Vagina (tissue), 2 donors: ENCODE data around the gene BTNL8. TPM values are rescaled to one million over a fixed set of nuclear protein-coding genes. Genes with fewer than 3 reads are reported as not detected.

Experiments
- DNase-seq, 2 donors: peaks; one replicate each; pipeline ENCODE4 v3.0.0-alpha.2; 2017; ENCODE audit errors: extremely low spot score in 2 of 2
- H3K27ac ChIP-seq: fragments of 200-600 bp; sonication (generic); one replicate; pipeline ENCODE4 v1.5.1; 2019
- H3K27me3 ChIP-seq: fragments of 200-600 bp; sonication (generic); one replicate; pipeline ENCODE4 v1.5.1; 2019
- H3K36me3 ChIP-seq, 2 donors: fragments of 200-600 bp; sonication (generic); one replicate each; pipeline ENCODE4 v1.5.1; 2017 to 2019
- H3K4me1 ChIP-seq: fragments of 200-600 bp; sonication (generic); one replicate; pipeline ENCODE4 v1.5.1; 2019
- H3K4me3 ChIP-seq, 2 donors: fragments of 200-600 bp; sonication (generic); 1 replicate in 1 of 2; 2 replicates in 1 of 2; pipeline ENCODE4 v1.5.1; 2016 to 2019
- H3K9me3 ChIP-seq: fragments of 200-600 bp; sonication (generic); one replicate; pipeline ENCODE4 v1.5.1; 2019
- POLR2A ChIP-seq, 2 donors: fragments of 450-650 bp; IDR thresholded peaks; one replicate each; pipeline ENCODE4 v1.6.1; 2017; ENCODE audit warnings: antibody characterized with exemption in 2 of 2, mild to moderate bottlenecking in 2 of 2, moderate library complexity in 2 of 2
- POLR2AphosphoS5 ChIP-seq, 2 donors: sonication (generic); formaldehyde crosslinking; IDR thresholded peaks; one replicate each; pipeline ENCODE4 v1.9.0; 2017; ENCODE audit warnings: antibody characterized with exemption in 2 of 2, mild to moderate bottlenecking in 2 of 2, low read depth in 1 of 2; ENCODE audit not compliant: insufficient read depth in 1 of 2
- intact Hi-C: fragments of 100-400 bp; cut with DNase I; formaldehyde crosslinking; loops from one replicate; pipeline ENCODE4 v1.15.1; 2023
- total RNA-seq: library from RNA; depleted of rRNA; stranded (reverse); fragments of >200 nt; gene quantifications from one replicate; pipeline ENCODE4 v1.2.3, GENCODE V29; 2016
- TF ChIP-seq, protein P1 (sequence below), 3 experiments: fragments of 450-650 bp in 2 of 3; fragments of 200-600 bp in 1 of 3; sonication (generic) in 1 of 3; IDR thresholded peaks; one replicate each; pipeline ENCODE4 v1.5.1; 2017 to 2019; ENCODE audit warnings: antibody characterized with exemption in 3 of 3, mild to moderate bottlenecking in 2 of 3, moderate library complexity in 2 of 3

BTNL8 gene
- total RNA-seq, 1 donor from 2014 or later: not detected

DNA sequence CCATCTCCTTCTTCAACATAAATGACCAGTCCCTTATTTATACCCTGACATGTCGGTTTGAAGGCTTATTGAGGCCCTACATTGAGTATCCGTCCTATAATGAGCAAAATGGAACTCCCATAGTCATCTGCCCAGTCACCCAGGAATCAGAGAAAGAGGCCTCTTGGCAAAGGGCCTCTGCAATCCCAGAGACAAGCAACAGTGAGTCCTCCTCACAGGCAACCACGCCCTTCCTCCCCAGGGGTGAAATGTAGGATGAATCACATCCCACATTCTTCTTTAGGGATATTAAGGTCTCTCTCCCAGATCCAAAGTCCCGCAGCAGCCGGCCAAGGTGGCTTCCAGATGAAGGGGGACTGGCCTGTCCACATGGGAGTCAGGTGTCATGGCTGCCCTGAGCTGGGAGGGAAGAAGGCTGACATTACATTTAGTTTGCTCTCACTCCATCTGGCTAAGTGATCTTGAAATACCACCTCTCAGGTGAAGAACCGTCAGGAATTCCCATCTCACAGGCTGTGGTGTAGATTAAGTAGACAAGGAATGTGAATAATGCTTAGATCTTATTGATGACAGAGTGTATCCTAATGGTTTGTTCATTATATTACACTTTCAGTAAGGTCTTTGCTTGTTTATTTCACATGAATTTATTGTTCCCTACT, 51.5 kb downstream of the BTNL8 start:
- no peaks in the 10 kb centered on the region for H3K36me3 ChIP-seq
- H3K9me3 ChIP-seq: no peaks in the 10 kb centered on the region
- no peak overlapping the region for H3K27ac ChIP-seq
- TF ChIP-seq POLR2A (IDR thresholded peaks at IDR 0.05) (no peak), POLR2AphosphoS5 (IDR thresholded peaks at IDR 0.05; ENCODE audit: insufficient read depth in 1 of 2, low read depth in 1 of 2) (no peak)
- TF ChIP-seq, protein P1, sequence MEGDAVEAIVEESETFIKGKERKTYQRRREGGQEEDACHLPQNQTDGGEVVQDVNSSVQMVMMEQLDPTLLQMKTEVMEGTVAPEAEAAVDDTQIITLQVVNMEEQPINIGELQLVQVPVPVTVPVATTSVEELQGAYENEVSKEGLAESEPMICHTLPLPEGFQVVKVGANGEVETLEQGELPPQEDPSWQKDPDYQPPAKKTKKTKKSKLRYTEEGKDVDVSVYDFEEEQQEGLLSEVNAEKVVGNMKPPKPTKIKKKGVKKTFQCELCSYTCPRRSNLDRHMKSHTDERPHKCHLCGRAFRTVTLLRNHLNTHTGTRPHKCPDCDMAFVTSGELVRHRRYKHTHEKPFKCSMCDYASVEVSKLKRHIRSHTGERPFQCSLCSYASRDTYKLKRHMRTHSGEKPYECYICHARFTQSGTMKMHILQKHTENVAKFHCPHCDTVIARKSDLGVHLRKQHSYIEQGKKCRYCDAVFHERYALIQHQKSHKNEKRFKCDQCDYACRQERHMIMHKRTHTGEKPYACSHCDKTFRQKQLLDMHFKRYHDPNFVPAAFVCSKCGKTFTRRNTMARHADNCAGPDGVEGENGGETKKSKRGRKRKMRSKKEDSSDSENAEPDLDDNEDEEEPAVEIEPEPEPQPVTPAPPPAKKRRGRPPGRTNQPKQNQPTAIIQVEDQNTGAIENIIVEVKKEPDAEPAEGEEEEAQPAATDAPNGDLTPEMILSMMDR (IDR thresholded peaks at IDR 0.05): no peak
- no peaks in the 10 kb centered on the region for H3K27me3 ChIP-seq
- intact Hi-C loops: no loop called here
- no peaks in the 10 kb centered on the region for H3K4me1 ChIP-seq
- no peak for DNase-seq
- no peak overlapping the region for H3K4me3 ChIP-seq

DNA sequence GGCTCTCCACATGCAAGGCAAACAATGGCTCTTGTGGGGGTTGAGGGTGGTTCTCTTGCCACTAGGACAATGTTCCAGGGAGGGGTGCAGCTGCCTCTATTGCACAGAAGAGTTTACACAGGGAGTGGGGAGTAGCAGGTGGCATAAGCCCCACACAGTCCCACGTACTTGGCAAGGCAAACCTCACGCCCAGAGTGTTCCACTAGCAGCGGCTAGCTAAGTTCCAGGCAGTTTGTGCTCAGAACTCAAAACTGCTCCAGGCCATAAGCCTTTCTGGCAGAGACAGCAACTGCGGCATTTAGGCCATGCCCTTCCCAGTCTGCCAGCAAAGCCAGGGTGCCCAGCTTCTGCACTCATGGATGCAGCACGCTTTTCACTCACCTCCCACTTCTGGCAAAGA, 60.7 kb downstream of the BTNL8 start:
- intact Hi-C loops: no loop called here
- TF ChIP-seq POLR2AphosphoS5 (IDR thresholded peaks at IDR 0.05; ENCODE audit: insufficient read depth in 1 of 2, low read depth in 1 of 2) (no peak), POLR2A (IDR thresholded peaks at IDR 0.05) (no peak)
- TF ChIP-seq, protein P1 (IDR thresholded peaks at IDR 0.05): no peak
- H3K4me1 ChIP-seq: no peaks in the 10 kb centered on the region

DNA sequence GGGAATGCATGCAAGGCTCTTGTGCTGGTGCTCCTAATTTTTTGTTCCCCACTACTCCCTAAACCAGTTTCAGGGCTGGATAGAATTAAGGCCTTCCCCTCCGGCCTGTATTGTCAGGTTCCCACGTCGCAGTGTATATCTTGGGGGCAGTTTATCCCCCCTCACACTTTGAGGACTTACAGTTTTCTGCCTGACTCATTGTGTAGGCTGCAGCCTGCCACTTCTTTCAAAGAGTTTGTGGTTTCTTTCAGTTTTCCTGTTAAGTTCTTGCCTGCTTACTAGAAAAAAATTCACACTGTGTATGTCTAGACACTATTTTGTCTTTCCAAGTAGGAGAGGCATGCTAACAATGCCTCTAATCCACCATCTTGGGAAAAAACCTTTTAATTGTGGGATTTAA, 61.2 kb downstream of the BTNL8 start:
- no peak for DNase-seq
- intact Hi-C loops: no loop called here
- Histone ChIP-seq H3K4me3 (no peak overlapping the region), H3K36me3 (no peaks in the 10 kb centered on the region), H3K27ac (no peak overlapping the region), H3K4me1 (no peaks in the 10 kb centered on the region), H3K9me3 (no peaks in the 10 kb centered on the region), H3K27me3 (no peaks in the 10 kb centered on the region)
- TF ChIP-seq POLR2A (IDR thresholded peaks at IDR 0.05): no peak
- no peak for TF ChIP-seq POLR2AphosphoS5 (IDR thresholded peaks at IDR 0.05; ENCODE audit: insufficient read depth in 1 of 2, low read depth in 1 of 2)
- TF ChIP-seq, protein P1 (IDR thresholded peaks at IDR 0.05): no peak

More for the DNA sequence above, 60.7 kb downstream of the BTNL8 start:
- no peaks in the 10 kb centered on the region for H3K27me3 ChIP-seq
- no peaks in the 10 kb centered on the region for H3K36me3 ChIP-seq
- H3K27ac ChIP-seq: no peak overlapping the region
- H3K9me3 ChIP-seq: no peaks in the 10 kb centered on the region
- no peak overlapping the region for H3K4me3 ChIP-seq
- DNase-seq: no peak

DNA sequence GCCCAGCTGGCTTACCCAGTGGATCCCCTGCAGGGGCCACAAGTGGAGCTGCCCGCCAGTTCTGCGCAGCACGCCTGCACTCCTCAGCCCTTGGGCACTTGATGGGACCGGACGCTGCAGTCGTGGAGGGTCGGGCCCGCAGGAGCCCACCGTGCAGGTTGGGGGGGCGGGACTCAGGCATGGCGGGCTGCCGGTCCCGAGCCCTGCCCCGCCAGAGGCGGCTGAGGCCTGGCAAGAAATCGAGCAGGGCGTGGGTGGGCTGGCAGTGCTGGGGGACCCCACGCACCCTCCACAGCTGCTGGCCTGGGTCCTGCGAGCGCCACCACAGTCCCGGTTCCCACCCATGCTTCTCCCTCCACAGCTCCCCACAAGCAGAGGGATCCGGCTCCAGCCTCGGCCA, 70.4 kb downstream of the BTNL8 start:
- no peaks in the 10 kb centered on the region for H3K36me3 ChIP-seq
- H3K9me3 ChIP-seq: no peaks in the 10 kb centered on the region
- no peak for DNase-seq
- H3K4me3 ChIP-seq: no peak overlapping the region
- intact Hi-C loops: no loop called here
- H3K4me1 ChIP-seq: no peaks in the 10 kb centered on the region
- H3K27ac ChIP-seq: no peak overlapping the region
- no peak for TF ChIP-seq POLR2AphosphoS5 (IDR thresholded peaks at IDR 0.05; ENCODE audit: insufficient read depth in 1 of 2, low read depth in 1 of 2)
- TF ChIP-seq POLR2A (IDR thresholded peaks at IDR 0.05): no peak
- TF ChIP-seq, protein P1 (IDR thresholded peaks at IDR 0.05): no peak
- no peaks in the 10 kb centered on the region for H3K27me3 ChIP-seq

DNA sequence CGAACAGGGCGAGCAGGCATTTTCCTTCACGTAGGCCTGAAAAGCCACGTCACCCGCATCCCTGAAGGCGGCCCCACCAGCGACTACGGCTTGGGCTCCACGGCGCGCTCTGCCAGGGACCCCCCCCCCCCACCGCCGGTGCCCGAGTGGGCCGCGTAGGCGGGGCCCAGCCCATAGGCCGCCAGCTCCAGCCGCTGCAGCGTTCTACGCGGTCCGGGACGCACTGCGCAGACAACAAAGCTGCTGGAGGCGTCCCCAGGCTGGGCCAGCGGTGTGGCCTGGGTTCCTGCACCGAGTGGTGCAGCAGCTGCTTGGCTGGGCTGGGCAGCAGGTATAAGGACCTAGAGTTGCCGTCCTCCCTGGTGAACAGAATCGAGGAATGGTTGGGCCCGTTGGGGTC, 71.4 kb downstream of the BTNL8 start:
- Histone ChIP-seq H3K4me1 (no peaks in the 10 kb centered on the region), H3K36me3 (no peaks in the 10 kb centered on the region), H3K9me3 (no peaks in the 10 kb centered on the region), H3K4me3 (no peak overlapping the region), H3K27ac (no peak overlapping the region), H3K27me3 (no peaks in the 10 kb centered on the region)
- intact Hi-C loops: no loop called here
- no peak for DNase-seq
- TF ChIP-seq, protein P1 (IDR thresholded peaks at IDR 0.05): no peak
- no peak for TF ChIP-seq POLR2A (IDR thresholded peaks at IDR 0.05)
